Keratinocyte (primary cell): ENCODE data around the gene IRF4. TPM values are rescaled to one million over a fixed set of nuclear protein-coding genes. Genes with fewer than 3 reads are reported as not detected.
"Not testable (repeated sequence)": the region's sequence is repeated elsewhere in the genome, so short reads cannot be mapped to it uniquely, and the experiment has no call there.

Experiments
- DNase-seq: peaks from one replicate; pipeline ENCODE4 v3.0.0-alpha.2; 2011; ENCODE audit warnings: low read depth, missing footprints, low spot score
- FAIRE-seq: peaks from 2 replicates; lab custom pipeline; 2011; peaks lifted over from hg19 to GRCh38; lab: Jason Lieb, UNC
- H2AFZ ChIP-seq: 2 replicates; pipeline ENCODE4 v1.6.0; 2012; ENCODE audit warnings: low read length, control low read depth, inconsistent platforms; ENCODE audit not compliant: control insufficient read depth
- H3K27ac ChIP-seq: 2 replicates; pipeline ENCODE4 v1.5.1; 2011; ENCODE audit warnings: low read length; ENCODE audit not compliant: control insufficient read depth, insufficient read depth
- H3K27me3 ChIP-seq: 3 replicates; pipeline ENCODE4 v1.6.0; 2011; ENCODE audit warnings: low read length; ENCODE audit not compliant: control insufficient read depth, insufficient read depth; ENCODE audit errors: extremely low read depth
- H3K36me3 ChIP-seq, 2 experiments: 2 replicates in 1 of 2; 3 replicates in 1 of 2; pipeline ENCODE4 v1.5.1; 2011; ENCODE audit warnings: low read length in 2 of 2, mild to moderate bottlenecking in 1 of 2; ENCODE audit not compliant: control insufficient read depth in 2 of 2, insufficient read depth in 2 of 2; ENCODE audit errors: extremely low read depth in 1 of 2
- H3K4me1 ChIP-seq: 3 replicates; pipeline ENCODE4 v1.5.1; 2011; ENCODE audit warnings: low read length; ENCODE audit not compliant: control insufficient read depth, insufficient read depth; ENCODE audit errors: extremely low read depth
- H3K4me2 ChIP-seq: 3 replicates; pipeline ENCODE4 v1.6.0; 2011; ENCODE audit warnings: low read depth, low read length; ENCODE audit not compliant: control insufficient read depth, insufficient read depth; ENCODE audit errors: extremely low read depth
- H3K4me3 ChIP-seq, 3 experiments: fragments of 200-600 bp in 1 of 3; sonication (generic) in 1 of 3; 2 replicates in 2 of 3; 3 replicates in 1 of 3; pipeline ENCODE4 v1.5.1; 2011 to 2016; ENCODE audit warnings: low read length in 3 of 3, mild to moderate bottlenecking in 3 of 3, control low read depth in 2 of 3, inconsistent platforms in 1 of 3, low read depth in 1 of 3, mixed read lengths in 1 of 3, mixed run types in 1 of 3, moderate library complexity in 1 of 3; ENCODE audit not compliant: control insufficient read depth in 2 of 3, insufficient read depth in 2 of 3; ENCODE audit errors: extremely low read depth in 1 of 3
- H3K79me2 ChIP-seq: 2 replicates; pipeline ENCODE4 v1.6.0; 2012; ENCODE audit warnings: low read length; ENCODE audit not compliant: control insufficient read depth, insufficient read depth
- H3K9ac ChIP-seq: 3 replicates; pipeline ENCODE4 v1.6.0; 2011; ENCODE audit warnings: low read length; ENCODE audit not compliant: control insufficient read depth, insufficient read depth; ENCODE audit errors: extremely low read depth
- H3K9me1 ChIP-seq: 3 replicates; pipeline ENCODE4 v1.6.0; 2011; ENCODE audit warnings: low read length; ENCODE audit not compliant: control insufficient read depth, insufficient read depth; ENCODE audit errors: extremely low read depth
- H3K9me3 ChIP-seq: 2 replicates; pipeline ENCODE4 v1.5.1; 2012; ENCODE audit warnings: low read depth, low read length; ENCODE audit not compliant: control insufficient read depth
- H4K20me1 ChIP-seq: 3 replicates; pipeline ENCODE4 v1.6.0; 2011; ENCODE audit warnings: low read length; ENCODE audit not compliant: control insufficient read depth, insufficient read depth; ENCODE audit errors: extremely low read depth
- EZH2 ChIP-seq: IDR thresholded peaks from one replicate; pipeline ENCODE4 v1.6.1; 2012; ENCODE audit warnings: inconsistent platforms, mild to moderate bottlenecking, low read length, moderate library complexity
- dilution Hi-C: fragments of 300-500 bp; cut with MboI; formaldehyde crosslinking; loops from one replicate; pipeline ENCODE4 v1.7.0; 2020; ENCODE audit warnings: low sequenced_read_pairs; ENCODE audit not compliant: extremely low pct_ligation_motif_present
- polyA plus RNA-seq, 5 experiments: library from polyadenylated mRNA; depleted of rRNA in 3 of 5; stranded (reverse) in 3 of 5; stranded (forward) in 1 of 5; unstranded in 1 of 5; fragments of >200 nt; gene quantifications; 1 replicate in 1 of 5; 2 replicates in 3 of 5; 3 replicates in 1 of 5; pipeline versions ENCODE4 v1.2.1 to v1.2.3, GENCODE V29; 2011 to 2012; ENCODE audit warnings: missing spikeins in 2 of 5, low read depth in 1 of 5, low replicate concordance in 1 of 5
- TF ChIP-seq, protein P1 (sequence below), 3 experiments: IDR thresholded peaks in 1 of 3; conservative IDR thresholded peaks in 1 of 3; optimal IDR thresholded peaks in 1 of 3; 2 replicates in 2 of 3; 3 replicates in 1 of 3; pipeline versions ENCODE3 to v1.5.1; 2011; ENCODE audit warnings: low read length in 3 of 3, mild to moderate bottlenecking in 3 of 3, moderate library complexity in 2 of 3, control low read depth in 1 of 3, inconsistent platforms in 1 of 3; ENCODE audit not compliant: insufficient read depth in 2 of 3; ENCODE audit errors: extremely low read depth in 1 of 3

Gene IRF4
- polyA plus RNA-seq, 1 donor (not counting 4 experiments of a cell fraction or from before 2014, with no cell fraction given): 0.12 TPM

DNA sequence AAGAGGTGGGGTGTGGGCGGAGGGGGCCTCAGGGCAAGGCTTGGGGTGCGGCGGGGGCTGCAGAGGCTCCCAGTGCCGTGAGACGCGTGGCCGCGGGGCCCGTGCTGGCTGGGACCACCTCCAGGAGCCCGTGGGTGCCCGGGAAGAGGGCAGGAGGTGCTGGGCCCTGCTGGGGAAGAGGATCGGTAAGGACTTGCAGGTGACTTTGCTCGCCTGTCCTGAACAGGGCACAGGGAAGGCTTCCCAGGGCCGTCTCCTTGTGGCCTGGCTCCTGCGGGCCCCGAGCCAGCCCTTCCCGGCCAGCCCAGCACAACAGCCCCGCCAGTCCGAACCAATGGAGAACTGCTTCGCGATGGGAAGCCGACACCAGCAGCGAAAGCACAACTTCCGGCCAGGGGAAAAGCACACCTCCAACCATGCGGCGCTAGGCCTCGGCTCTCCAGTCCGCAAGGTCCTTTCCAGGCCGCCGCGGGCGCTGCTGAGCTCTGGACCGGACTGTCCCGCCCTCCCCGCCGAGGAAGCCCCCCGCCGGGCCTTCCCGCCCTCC lies 32.3 kb downstream of the IRF4 start:
- FAIRE-seq (no peak), DNase-seq (no peak)
- Histone ChIP-seq H3K4me1 (peaks cover 2% of the 10 kb centered on the region), H3K27ac (no peak overlapping the region), H3K4me3 (no peak overlapping the region), H3K9me1 (no peaks in the 10 kb centered on the region), H3K27me3 (peaks cover 3% of the 10 kb centered on the region), H3K4me2 (no peak overlapping the region), H2AFZ (no peak overlapping the region), H3K9me3 (no peaks in the 10 kb centered on the region), H4K20me1 (no peaks in the 10 kb centered on the region), H3K79me2 (no peaks in the 10 kb centered on the region), H3K9ac (no peak overlapping the region), H3K36me3 (no peaks in the 10 kb centered on the region)
- dilution Hi-C loops: no loop called here
- TF ChIP-seq, protein P1, sequence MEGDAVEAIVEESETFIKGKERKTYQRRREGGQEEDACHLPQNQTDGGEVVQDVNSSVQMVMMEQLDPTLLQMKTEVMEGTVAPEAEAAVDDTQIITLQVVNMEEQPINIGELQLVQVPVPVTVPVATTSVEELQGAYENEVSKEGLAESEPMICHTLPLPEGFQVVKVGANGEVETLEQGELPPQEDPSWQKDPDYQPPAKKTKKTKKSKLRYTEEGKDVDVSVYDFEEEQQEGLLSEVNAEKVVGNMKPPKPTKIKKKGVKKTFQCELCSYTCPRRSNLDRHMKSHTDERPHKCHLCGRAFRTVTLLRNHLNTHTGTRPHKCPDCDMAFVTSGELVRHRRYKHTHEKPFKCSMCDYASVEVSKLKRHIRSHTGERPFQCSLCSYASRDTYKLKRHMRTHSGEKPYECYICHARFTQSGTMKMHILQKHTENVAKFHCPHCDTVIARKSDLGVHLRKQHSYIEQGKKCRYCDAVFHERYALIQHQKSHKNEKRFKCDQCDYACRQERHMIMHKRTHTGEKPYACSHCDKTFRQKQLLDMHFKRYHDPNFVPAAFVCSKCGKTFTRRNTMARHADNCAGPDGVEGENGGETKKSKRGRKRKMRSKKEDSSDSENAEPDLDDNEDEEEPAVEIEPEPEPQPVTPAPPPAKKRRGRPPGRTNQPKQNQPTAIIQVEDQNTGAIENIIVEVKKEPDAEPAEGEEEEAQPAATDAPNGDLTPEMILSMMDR (optimal IDR thresholded peaks at IDR 0.05 in 1 of 3, IDR thresholded peaks at IDR 0.05 in 1 of 3, conservative IDR thresholded peaks at IDR 0.05 in 1 of 3; ENCODE audit: extremely low read depth in 1 of 3, insufficient read depth in 2 of 3, low read length in 3 of 3): no peak
- no peak for TF ChIP-seq EZH2

DNA sequence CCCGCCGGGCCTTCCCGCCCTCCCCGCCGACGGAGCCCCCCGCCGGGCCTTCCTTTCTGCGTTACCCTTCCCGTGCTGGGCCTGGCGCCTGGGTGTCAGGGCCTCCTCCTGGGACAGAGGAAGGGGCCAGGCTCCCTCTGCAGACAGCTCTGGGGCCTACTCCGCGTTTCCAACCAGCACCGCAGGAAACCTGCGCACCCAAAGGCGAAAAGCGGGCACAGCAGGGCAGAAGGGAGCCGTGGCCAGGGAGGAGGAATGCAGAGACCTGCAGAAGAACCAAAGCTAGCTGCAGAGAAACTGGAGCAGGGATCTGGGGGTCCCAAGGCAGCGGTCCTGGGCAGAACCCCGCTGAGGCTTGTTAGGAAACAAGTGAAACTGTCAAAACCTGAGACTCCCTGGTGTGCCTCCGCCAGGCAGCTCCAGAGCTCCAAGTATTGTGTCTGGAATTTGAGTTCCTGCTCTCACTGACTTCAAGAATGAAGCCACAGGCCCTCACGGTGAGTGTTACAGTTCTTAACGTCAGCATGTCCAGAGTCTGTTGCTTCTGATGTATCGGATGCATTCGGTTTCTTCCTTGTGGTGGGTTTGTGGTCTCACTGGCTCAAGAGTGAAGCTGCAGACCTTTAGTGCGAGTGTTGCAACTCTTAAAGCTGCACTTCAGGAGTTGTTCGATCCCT lies 33.3 kb downstream of the IRF4 start:
- H2AFZ ChIP-seq: no peak overlapping the region
- dilution Hi-C loops: no loop called here
- peaks cover 3% of the 10 kb centered on the region for H3K27me3 ChIP-seq
- DNase-seq (no peak), FAIRE-seq (no peak)
- TF ChIP-seq, protein P1 (optimal IDR thresholded peaks at IDR 0.05 in 1 of 3, IDR thresholded peaks at IDR 0.05 in 1 of 3, conservative IDR thresholded peaks at IDR 0.05 in 1 of 3; ENCODE audit: extremely low read depth in 1 of 3, insufficient read depth in 2 of 3, low read length in 3 of 3): no peak
- no peak for TF ChIP-seq EZH2
- no peak overlapping the region for H3K27ac ChIP-seq
- no peak overlapping the region for H3K4me3 ChIP-seq
- H3K79me2 ChIP-seq: no peaks in the 10 kb centered on the region
- no peak overlapping the region for H3K4me2 ChIP-seq
- peaks cover 2% of the 10 kb centered on the region for H3K4me1 ChIP-seq
- no peaks in the 10 kb centered on the region for H4K20me1 ChIP-seq
- no peaks in the 10 kb centered on the region for H3K9me1 ChIP-seq
- H3K9ac ChIP-seq: no peak overlapping the region
- no peaks in the 10 kb centered on the region for H3K9me3 ChIP-seq
- H3K36me3 ChIP-seq: no peaks in the 10 kb centered on the region

DNA sequence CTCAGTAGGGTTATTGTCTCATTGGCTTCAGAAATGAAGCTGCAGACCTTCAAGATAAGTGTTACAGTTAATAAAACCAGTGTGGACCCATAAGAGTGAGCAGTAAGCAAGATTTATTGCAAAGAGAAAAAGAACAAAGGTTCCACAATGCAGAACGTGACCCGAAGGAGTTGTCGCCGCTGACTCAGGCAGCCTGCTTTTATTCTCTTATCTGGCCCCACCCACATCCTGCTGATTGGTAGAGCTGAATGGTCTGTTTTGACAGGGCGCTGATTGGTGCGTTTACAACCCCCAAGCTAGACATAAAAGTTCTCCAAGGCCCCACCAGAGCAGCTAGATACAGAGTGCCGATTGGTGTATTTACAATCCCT lies 33.9 kb downstream of the IRF4 start:
- H3K9me3 ChIP-seq, H3K27ac ChIP-seq, dilution Hi-C loops: not testable (repeated sequence)

More for the DNA sequence above, 33.9 kb downstream of the IRF4 start:
- H3K4me3 ChIP-seq, H3K4me1 ChIP-seq, FAIRE-seq, H3K36me3 ChIP-seq, H3K4me2 ChIP-seq, DNase-seq, H4K20me1 ChIP-seq, H3K9me1 ChIP-seq, H3K9ac ChIP-seq, H3K27me3 ChIP-seq, H2AFZ ChIP-seq, H3K79me2 ChIP-seq: not testable (repeated sequence)
